Naive thymus-derived CD4-positive, alpha-beta T cell (primary cell): Measurements from ENCODE around the gene UMODL1. TPM values are rescaled to one million over a fixed set of nuclear protein-coding genes. Genes with fewer than 3 reads are reported as not detected.
A peak's percentile ranks its signal among the peaks of the same experiment; 100 is the strongest.
"Not testable (repeated sequence)": the region's sequence is repeated elsewhere in the genome, so short reads cannot be mapped to it uniquely, and the experiment has no call there.

ENCODE experiments used
- ATAC-seq: fragments of 150-1000 bp; cut with Tn5 transposase; 2 replicates; pipeline ENCODE4 v1.10.0; 2021; ENCODE audit warnings: mild to moderate bottlenecking, moderate library complexity
- CTCF ChIA-PET: fragments of 350-600 bp; sonication (Branson Sonifier 250); formaldehyde crosslinking; loops from one replicate; lab custom pipeline; 2021; ENCODE audit warnings: antibody characterized with exemption; lab: Charles Lee
- POLR2A ChIA-PET: fragments of 350-600 bp; sonication (Branson Sonifier 250); formaldehyde crosslinking; loops from one replicate; lab custom pipeline; 2021; ENCODE audit warnings: antibody characterized with exemption, inconsistent platforms; lab: Charles Lee
- DNase-seq, 9 donors: peaks; one replicate each; pipeline versions ENCODE4 v3.0.0 to v3.0.0-alpha.2; 2020 to 2022; ENCODE audit warnings: mixed read lengths in 1 of 9
- H3K27ac ChIP-seq: one replicate; pipeline ENCODE4 v1.7.0; 2013; ENCODE audit warnings: mild to moderate bottlenecking, low read depth, low read length, moderate library complexity
- H3K27me3 ChIP-seq, 2 donors: one replicate each; pipeline ENCODE4 v1.7.0; 2013; ENCODE audit warnings: low read length in 2 of 2, mild to moderate bottlenecking in 2 of 2, moderate library complexity in 2 of 2; ENCODE audit not compliant: control insufficient read depth in 2 of 2, insufficient read depth in 2 of 2
- H3K36me3 ChIP-seq, 3 experiments: 1 replicate in 2 of 3; 2 replicates in 1 of 3; pipeline ENCODE4 v1.7.0; 2013; ENCODE audit warnings: low read length in 3 of 3, mild to moderate bottlenecking in 3 of 3, moderate library complexity in 1 of 3; ENCODE audit not compliant: insufficient read depth in 3 of 3, control insufficient read depth in 2 of 3
- H3K4me1 ChIP-seq, 2 donors: one replicate each; pipeline ENCODE4 v1.7.0; 2013; ENCODE audit warnings: low read length in 2 of 2, mild to moderate bottlenecking in 2 of 2, moderate library complexity in 1 of 2; ENCODE audit not compliant: control insufficient read depth in 2 of 2, insufficient read depth in 2 of 2
- H3K4me3 ChIP-seq: 2 replicates; pipeline ENCODE4 v1.7.0; 2013; ENCODE audit warnings: mild to moderate bottlenecking, low read length
- H3K9me3 ChIP-seq, 3 experiments: 1 replicate in 2 of 3; 2 replicates in 1 of 3; pipeline ENCODE4 v1.7.0; 2013; ENCODE audit warnings: low read length in 3 of 3; ENCODE audit not compliant: control insufficient read depth in 2 of 3
- H3K27ac Mint-ChIP-seq, 9 donors: one replicate each; pipeline ENCODE4 v1.8.0; 2020 to 2022; ENCODE audit warnings: mixed read lengths in 9 of 9, mild to moderate bottlenecking in 8 of 9, moderate library complexity in 5 of 9, inconsistent platforms in 2 of 9
- H3K27me3 Mint-ChIP-seq, 5 donors: one replicate each; pipeline ENCODE4 v1.8.0; 2021 to 2022; ENCODE audit warnings: mixed read lengths in 5 of 5, mild to moderate bottlenecking in 1 of 5
- H3K36me3 Mint-ChIP-seq, 5 donors: one replicate each; pipeline ENCODE4 v1.8.0; 2020 to 2022; ENCODE audit warnings: mixed read lengths in 5 of 5, mild to moderate bottlenecking in 3 of 5, inconsistent platforms in 1 of 5
- H3K4me1 Mint-ChIP-seq, 7 donors: one replicate each; pipeline ENCODE4 v1.8.0; 2020 to 2022; ENCODE audit warnings: mixed read lengths in 7 of 7, mild to moderate bottlenecking in 3 of 7, inconsistent platforms in 1 of 7
- H3K4me3 Mint-ChIP-seq, 10 donors: one replicate each; pipeline ENCODE4 v1.8.0; 2020 to 2022; ENCODE audit warnings: mild to moderate bottlenecking in 10 of 10, mixed read lengths in 10 of 10, moderate library complexity in 6 of 10, inconsistent platforms in 2 of 10
- H3K9me3 Mint-ChIP-seq, 11 donors: one replicate each; pipeline ENCODE4 v1.8.0; 2020 to 2022; ENCODE audit warnings: mixed read lengths in 11 of 11, mild to moderate bottlenecking in 4 of 11, inconsistent platforms in 1 of 11, moderate library complexity in 1 of 11
- intact Hi-C, 2 donors: fragments of 100-400 bp; cut with micrococcal nuclease; formaldehyde crosslinking; loops; one replicate each; pipeline ENCODE4 v1.15.1; 2023
- polyA plus RNA-seq, 2 donors: library from polyadenylated mRNA; unstranded; fragments of 300-500 nt; fragmentation: Illumina TruSeq; gene quantifications; one replicate each; pipeline ENCODE4 v1.2.3, GENCODE V29; 2021
- total RNA-seq, 6 experiments: library from RNA in 5 of 6; stranded (reverse) in 5 of 6; gene quantifications; 1 replicate in 5 of 6; 2 replicates in 1 of 6; pipeline ENCODE4 v1.2.3 and lab custom pipeline; 2021 to 2026

Gene UMODL1
- total and polyA plus RNA-seq, 7 experiments from 2014 or later, result 0.11 to 1.7 (median 0.66) TPM; not detected in 1

DNA sequence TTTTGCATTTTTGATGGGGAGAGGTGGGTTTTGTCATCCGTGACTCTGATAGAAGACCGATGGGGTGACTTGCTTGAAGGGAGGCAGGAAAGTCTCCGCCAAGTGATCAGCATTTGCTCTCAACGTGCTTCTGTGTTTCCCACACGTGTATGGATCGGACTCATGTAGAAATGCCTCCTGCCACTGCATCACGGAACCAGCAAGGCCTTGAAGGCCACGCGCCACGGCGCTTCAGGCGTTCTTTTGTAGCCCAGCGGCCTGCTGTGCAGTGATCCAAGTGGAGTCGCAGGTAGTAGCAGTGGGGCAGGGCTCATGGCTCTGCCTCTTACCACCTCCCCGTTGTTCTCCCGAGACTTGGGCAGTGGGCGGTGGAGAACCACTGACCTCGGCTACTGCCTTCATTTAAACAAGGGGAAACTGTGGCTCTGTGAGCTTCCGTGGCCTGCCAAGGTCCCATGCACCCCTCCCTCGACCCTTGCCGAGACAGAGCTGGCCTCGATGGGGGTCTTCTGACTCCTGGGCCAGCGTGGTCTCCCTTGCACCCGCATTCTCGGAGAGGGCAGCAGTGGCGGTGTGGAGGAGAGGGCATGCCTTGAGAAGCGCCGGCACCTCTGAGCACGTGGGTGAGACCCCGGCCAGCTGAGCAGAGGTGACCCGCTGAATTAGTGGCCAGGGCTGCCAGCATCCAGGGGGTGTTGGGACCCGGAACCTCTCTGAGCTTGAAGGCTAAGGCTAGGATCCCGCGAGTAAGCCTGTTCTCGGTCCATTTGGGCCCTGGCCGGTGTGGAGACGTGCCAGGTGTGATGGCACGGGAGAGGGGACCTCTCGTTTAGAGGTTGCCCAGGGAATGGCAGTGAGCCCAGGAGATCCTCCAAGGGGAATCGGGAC, 101.7 kb downstream of the UMODL1 start:
- Mint-ChIP-seq H3K36me3 (no peaks in the 10 kb centered on the region), H3K4me3 (no peak overlapping the region), H3K27me3 (peaks cover 0 to 29% (median 0%) of the 10 kb centered on the region in 5 donors), H3K4me1 (peaks cover 0 to 23% (median 15%) of the 10 kb centered on the region in 7 donors), H3K27ac (no peak overlapping the region), H3K9me3 (no peaks in the 10 kb centered on the region)
- ChIA-PET CTCF (no interaction called here), POLR2A (no interaction called here)
- no peak for DNase-seq
- Histone ChIP-seq H3K27ac (no peak overlapping the region), H3K36me3 (no peaks in the 10 kb centered on the region), H3K4me3 (no peak overlapping the region), H3K4me1 (no peaks in the 10 kb centered on the region), H3K27me3 (no peaks in the 10 kb centered on the region), H3K9me3 (no peaks in the 10 kb centered on the region)
- intact Hi-C loops, result no loop called here
- no peak for ATAC-seq

- Histone ChIP-seq H3K27me3 (no peaks in the 10 kb centered on the region), H3K4me3 (no peak overlapping the region), H3K4me1 (no peaks in the 10 kb centered on the region), H3K27ac (no peak overlapping the region), H3K36me3 (no peaks in the 10 kb centered on the region), H3K9me3 (no peaks in the 10 kb centered on the region)
- Mint-ChIP-seq H3K27me3 (peaks cover 0 to 36% (median 0%) of the 10 kb centered on the region in 5 donors), H3K27ac (no peak overlapping the region), H3K36me3 (no peaks in the 10 kb centered on the region), H3K4me1 (peaks cover 0 to 23% (median 15%) of the 10 kb centered on the region in 7 donors), H3K4me3 (no peak overlapping the region), H3K9me3 (no peaks in the 10 kb centered on the region)
- POLR2A ChIA-PET, result no interaction called here
- intact Hi-C loops, result no loop called here
- DNase-seq (no peak), ATAC-seq (no peak)
- CTCF ChIA-PET, result interaction anchor here (0.6 to 2.1 kb wide), 3 partner anchors 28 to 85 kb away, joined by 3 to 5 read pairs (median 3); no protein-coding TSS in a partner anchor
Measured at GRCh38 chr21:42174173-42174572, 103.1 kb downstream of the UMODL1 start.

GRCh38 chr21:42175110-42175710, 104.1 kb downstream of the UMODL1 start:
- Histone ChIP-seq H3K36me3 (no peaks in the 10 kb centered on the region), H3K27ac (no peak overlapping the region), H3K4me1 (no peaks in the 10 kb centered on the region), H3K4me3 (no peak overlapping the region), H3K9me3 (no peaks in the 10 kb centered on the region), H3K27me3 (no peaks in the 10 kb centered on the region)
- ChIA-PET CTCF (interaction anchor here (1.0 to 2.1 kb wide), 2 partner anchors 30 to 83 kb away, joined by 3 to 5 read pairs; no protein-coding TSS in a partner anchor), POLR2A (no interaction called here)
- Mint-ChIP-seq H3K4me1 (peaks cover 0 to 13% (median 7%) of the 10 kb centered on the region in 7 donors), H3K9me3 (no peaks in the 10 kb centered on the region), H3K27me3 (peaks cover 0 to 39% (median 0%) of the 10 kb centered on the region in 5 donors), H3K27ac (peak overlapping the region in 3 of 9 donors; percentile 22 to 32 (median 24)), H3K4me3 (no peak overlapping the region), H3K36me3 (no peaks in the 10 kb centered on the region)
- no peak for ATAC-seq
- DNase-seq, result no peak
- intact Hi-C loops, result no loop called here

DNA sequence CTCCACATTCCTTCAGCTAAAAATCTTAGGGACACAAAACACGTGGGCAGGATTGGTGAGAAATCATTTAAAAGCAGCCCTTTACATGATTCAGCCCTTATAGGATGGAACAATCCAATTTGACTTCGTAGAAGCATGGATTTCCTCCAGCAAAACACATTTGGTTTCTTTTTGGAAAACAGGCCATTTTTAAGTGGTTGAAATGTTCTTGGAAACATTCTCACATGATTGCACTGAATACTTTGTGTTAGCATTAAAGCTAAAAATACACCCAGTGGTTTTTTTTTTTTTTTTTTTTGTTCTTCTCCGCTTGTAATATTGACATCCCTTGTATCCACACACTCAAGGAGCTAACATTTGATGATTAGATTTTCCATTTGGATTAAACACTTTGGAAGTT, 105.7 kb downstream of the UMODL1 start:
- POLR2A ChIA-PET, result no interaction called here
- intact Hi-C loops, result no loop called here
- Mint-ChIP-seq H3K27ac (no peak overlapping the region), H3K4me1 (peaks cover 0 to 5% (median 0%) of the 10 kb centered on the region in 7 donors), H3K4me3 (no peak overlapping the region), H3K27me3 (peaks cover 0 to 51% (median 0%) of the 10 kb centered on the region in 5 donors), H3K36me3 (no peaks in the 10 kb centered on the region), H3K9me3 (no peaks in the 10 kb centered on the region)
- Histone ChIP-seq H3K4me1 (no peaks in the 10 kb centered on the region), H3K27me3 (no peaks in the 10 kb centered on the region), H3K4me3 (no peak overlapping the region), H3K36me3 (no peaks in the 10 kb centered on the region), H3K27ac (no peak overlapping the region), H3K9me3 (no peaks in the 10 kb centered on the region)
- ATAC-seq, result no peak
- no peak for DNase-seq
- CTCF ChIA-PET, result no interaction called here

DNA sequence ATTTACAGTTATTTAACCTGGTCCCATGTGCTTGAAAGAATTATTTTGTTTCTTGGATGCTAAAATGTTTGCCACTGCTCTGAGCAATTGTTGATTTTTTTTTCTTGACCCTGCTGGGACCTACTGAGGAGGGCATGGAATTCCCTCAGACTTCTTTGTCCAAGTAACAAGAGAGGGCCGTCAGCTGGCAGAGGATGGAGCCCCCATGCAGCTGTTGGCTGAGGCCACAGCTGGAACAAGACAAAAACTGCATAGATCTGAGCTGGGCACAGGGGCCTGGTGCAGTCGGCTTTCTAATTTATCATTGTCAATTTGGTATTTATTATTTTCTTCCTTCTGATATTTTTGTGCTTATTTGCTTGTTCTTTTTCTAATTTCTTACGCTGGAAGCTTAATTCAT, 108.2 kb downstream of the UMODL1 start:
- Mint-ChIP-seq H3K36me3 (no peaks in the 10 kb centered on the region), H3K9me3 (no peaks in the 10 kb centered on the region), H3K4me1 (peaks cover 0 to 2% (median 0%) of the 10 kb centered on the region in 7 donors), H3K27ac (peak overlapping the region in 1 of 9 donors; percentile 56), H3K27me3 (peaks cover 0 to 48% (median 0%) of the 10 kb centered on the region in 5 donors), H3K4me3 (no peak overlapping the region)
- DNase-seq (no peak), ATAC-seq (no peak)
- Histone ChIP-seq H3K27me3 (no peaks in the 10 kb centered on the region), H3K4me1 (peaks cover 0 to 9% of the 10 kb centered on the region in 2 donors), H3K27ac (no peak overlapping the region), H3K9me3 (no peaks in the 10 kb centered on the region), H3K36me3 (no peaks in the 10 kb centered on the region), H3K4me3 (no peak overlapping the region)
- CTCF ChIA-PET, result no interaction called here
- POLR2A ChIA-PET, result interaction anchor here (1.5 kb wide), 1 partner anchor 10 kb away, joined by 5 read pairs; no protein-coding TSS in a partner anchor
- intact Hi-C loops, result no loop called here

- H3K36me3 Mint-ChIP-seq, H3K27ac Mint-ChIP-seq, H3K27ac ChIP-seq, DNase-seq, H3K4me1 Mint-ChIP-seq, H3K9me3 Mint-ChIP-seq, H3K4me3 Mint-ChIP-seq, CTCF ChIA-PET, H3K9me3 ChIP-seq, H3K36me3 ChIP-seq, intact Hi-C loops, H3K27me3 ChIP-seq, H3K4me3 ChIP-seq, ATAC-seq: not testable (repeated sequence)
- H3K27me3 Mint-ChIP-seq, result peaks cover 0 to 48% (median 0%) of the 10 kb centered on the region in 5 donors
- H3K4me1 ChIP-seq, result peaks cover 0 to 15% of the 10 kb centered on the region in 2 donors
- POLR2A ChIA-PET, result interaction anchor here (1.5 kb wide), 1 partner anchor 9 kb away, joined by 5 read pairs; no protein-coding TSS in a partner anchor
Measured at GRCh38 chr21:42180001-42180400, 108.9 kb downstream of the UMODL1 start.
